Fibroblast of skin of left quadriceps (primary cell): Measurements from ENCODE around the gene KRT71.

Experiments
- DNase-seq, 2 experiments: peaks; one replicate each; pipeline ENCODE4 v3.0.0-alpha.2; 2013; ENCODE audit warnings: low read depth in 2 of 2

Gene KRT71

GRCh38 chr12:52497975-52498374 is 55.0 kb downstream of the KRT71 start:
- no peak for DNase-seq

GRCh38 chr12:52496590-52497071 is 56.3 kb downstream of the KRT71 start:
- peak; percentile 46 to 49 for DNase-seq

GRCh38 chr12:52496054-52496453 is 56.9 kb downstream of the KRT71 start:
- DNase-seq: no peak

GRCh38 chr12:52495389-52495788 is 57.6 kb downstream of the KRT71 start:
- DNase-seq: no peak

- peak; percentile 13 to 22 for DNase-seq
Observed at GRCh38 chr12:52494518-52494917, 58.4 kb downstream of the KRT71 start.

- DNase-seq: no peak
Observed at GRCh38 chr12:52494100-52494499, 58.8 kb downstream of the KRT71 start.
